Measurements from ENCODE around the gene GRIP1. TPM values are rescaled to one million over a fixed set of nuclear protein-coding genes. Genes with fewer than 3 reads are reported as not detected.

The GRIP1 gene, protein sequence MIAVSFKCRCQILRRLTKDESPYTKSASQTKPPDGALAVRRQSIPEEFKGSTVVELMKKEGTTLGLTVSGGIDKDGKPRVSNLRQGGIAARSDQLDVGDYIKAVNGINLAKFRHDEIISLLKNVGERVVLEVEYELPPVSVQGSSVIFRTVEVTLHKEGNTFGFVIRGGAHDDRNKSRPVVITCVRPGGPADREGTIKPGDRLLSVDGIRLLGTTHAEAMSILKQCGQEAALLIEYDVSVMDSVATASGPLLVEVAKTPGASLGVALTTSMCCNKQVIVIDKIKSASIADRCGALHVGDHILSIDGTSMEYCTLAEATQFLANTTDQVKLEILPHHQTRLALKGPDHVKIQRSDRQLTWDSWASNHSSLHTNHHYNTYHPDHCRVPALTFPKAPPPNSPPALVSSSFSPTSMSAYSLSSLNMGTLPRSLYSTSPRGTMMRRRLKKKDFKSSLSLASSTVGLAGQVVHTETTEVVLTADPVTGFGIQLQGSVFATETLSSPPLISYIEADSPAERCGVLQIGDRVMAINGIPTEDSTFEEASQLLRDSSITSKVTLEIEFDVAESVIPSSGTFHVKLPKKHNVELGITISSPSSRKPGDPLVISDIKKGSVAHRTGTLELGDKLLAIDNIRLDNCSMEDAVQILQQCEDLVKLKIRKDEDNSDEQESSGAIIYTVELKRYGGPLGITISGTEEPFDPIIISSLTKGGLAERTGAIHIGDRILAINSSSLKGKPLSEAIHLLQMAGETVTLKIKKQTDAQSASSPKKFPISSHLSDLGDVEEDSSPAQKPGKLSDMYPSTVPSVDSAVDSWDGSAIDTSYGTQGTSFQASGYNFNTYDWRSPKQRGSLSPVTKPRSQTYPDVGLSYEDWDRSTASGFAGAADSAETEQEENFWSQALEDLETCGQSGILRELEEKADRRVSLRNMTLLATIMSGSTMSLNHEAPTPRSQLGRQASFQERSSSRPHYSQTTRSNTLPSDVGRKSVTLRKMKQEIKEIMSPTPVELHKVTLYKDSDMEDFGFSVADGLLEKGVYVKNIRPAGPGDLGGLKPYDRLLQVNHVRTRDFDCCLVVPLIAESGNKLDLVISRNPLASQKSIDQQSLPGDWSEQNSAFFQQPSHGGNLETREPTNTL
- total RNA-seq, result 0.14 and 0.44 TPM in 2 replicates

GRCh38 chr12:66678338-66679275, at the start of gene GRIP1:
TSS of gene GRIP1 (minus strand) at chr12:66679076. CDS start at chr12:66678904, 172 bp downstream.

GRCh38 chr12:66301944-66302826, 376.7 kb downstream of the GRIP1 start, which contains the start of gene HELB:
TSS of gene HELB (plus strand) at chr12:66302493. CDS start at chr12:66302604, 111 bp downstream.

Small RNAs within 50 kb of the gene (small RNA-seq; reads per million reads assigned to genes)
- gene OSBPL9P5 (ENCODE audit: low replicate concordance), result not detected
